Retinal pigment epithelial cell (primary cell): ENCODE results near the gene CELSR1.
"Not testable (repeated sequence)": the region's sequence is repeated elsewhere in the genome, so short reads cannot be mapped to it uniquely, and the experiment has no call there.

Source experiments
- DNase-seq: peaks from one replicate; pipeline ENCODE4 v3.0.0-alpha.2; 2010; ENCODE audit warnings: low read depth
- H3K4me3 ChIP-seq: 2 replicates; pipeline ENCODE4 v1.5.1; 2011; ENCODE audit warnings: mild to moderate bottlenecking, low read length, control low read depth, moderate library complexity
- TF ChIP-seq, protein P1 (sequence below): conservative IDR thresholded peaks from 2 replicates; pipeline ENCODE4 v1.5.1; 2011; ENCODE audit warnings: low read depth, low read length, control low read depth, inconsistent platforms

The CELSR1 gene

GRCh38 chr22:46407748-46408147, 129.7 kb downstream of the CELSR1 start:
- H3K4me3 ChIP-seq, result no peak overlapping the region
- DNase-seq, result no peak
- TF ChIP-seq, protein P1, sequence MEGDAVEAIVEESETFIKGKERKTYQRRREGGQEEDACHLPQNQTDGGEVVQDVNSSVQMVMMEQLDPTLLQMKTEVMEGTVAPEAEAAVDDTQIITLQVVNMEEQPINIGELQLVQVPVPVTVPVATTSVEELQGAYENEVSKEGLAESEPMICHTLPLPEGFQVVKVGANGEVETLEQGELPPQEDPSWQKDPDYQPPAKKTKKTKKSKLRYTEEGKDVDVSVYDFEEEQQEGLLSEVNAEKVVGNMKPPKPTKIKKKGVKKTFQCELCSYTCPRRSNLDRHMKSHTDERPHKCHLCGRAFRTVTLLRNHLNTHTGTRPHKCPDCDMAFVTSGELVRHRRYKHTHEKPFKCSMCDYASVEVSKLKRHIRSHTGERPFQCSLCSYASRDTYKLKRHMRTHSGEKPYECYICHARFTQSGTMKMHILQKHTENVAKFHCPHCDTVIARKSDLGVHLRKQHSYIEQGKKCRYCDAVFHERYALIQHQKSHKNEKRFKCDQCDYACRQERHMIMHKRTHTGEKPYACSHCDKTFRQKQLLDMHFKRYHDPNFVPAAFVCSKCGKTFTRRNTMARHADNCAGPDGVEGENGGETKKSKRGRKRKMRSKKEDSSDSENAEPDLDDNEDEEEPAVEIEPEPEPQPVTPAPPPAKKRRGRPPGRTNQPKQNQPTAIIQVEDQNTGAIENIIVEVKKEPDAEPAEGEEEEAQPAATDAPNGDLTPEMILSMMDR, result no peak

DNA sequence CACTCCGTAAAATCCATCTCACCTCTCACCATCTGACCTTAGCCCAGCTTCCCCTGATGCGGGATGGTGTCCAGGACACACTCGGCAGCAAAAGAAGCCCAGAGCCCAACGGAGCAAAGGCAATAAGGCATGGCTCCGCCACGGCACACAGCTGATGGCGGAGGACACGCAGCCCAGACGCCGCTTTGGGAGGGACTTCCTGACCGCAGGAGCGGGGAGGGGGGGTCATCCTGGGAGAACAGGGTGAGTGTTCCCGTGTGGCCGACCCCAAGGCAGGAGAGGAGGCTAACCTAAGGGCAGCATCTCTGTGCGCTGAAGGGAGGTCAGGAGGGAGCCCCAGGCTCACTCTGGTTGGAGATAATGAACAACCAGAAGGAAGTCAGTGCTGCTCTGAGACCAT, 130.6 kb downstream of the CELSR1 start:
- TF ChIP-seq, protein P1, result no peak
- H3K4me3 ChIP-seq, result no peak overlapping the region
- DNase-seq, result no peak

DNA sequence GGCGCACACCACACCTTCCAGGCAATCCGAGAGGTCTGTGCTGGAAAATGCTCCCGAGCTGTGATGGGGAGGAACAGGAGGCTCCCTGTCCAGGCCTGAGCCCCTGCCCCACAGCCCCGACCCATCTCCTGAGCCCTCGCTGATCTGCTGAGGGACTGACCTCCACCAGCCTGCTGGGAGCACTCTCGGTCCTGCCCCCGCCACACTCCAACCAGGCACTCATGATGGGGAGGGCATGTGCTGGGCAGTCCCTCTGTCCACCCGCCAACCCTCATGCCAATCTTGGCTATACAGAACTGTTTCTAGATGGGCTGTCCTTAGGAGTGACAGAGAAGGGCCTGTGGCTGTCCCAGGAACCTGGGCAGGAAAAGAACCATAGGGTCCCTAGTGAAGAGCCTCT, 131.1 kb downstream of the CELSR1 start:
- TF ChIP-seq, protein P1, result no peak
- no peak for DNase-seq
- H3K4me3 ChIP-seq, result no peak overlapping the region

GRCh38 chr22:46405901-46406300, 131.5 kb downstream of the CELSR1 start:
- TF ChIP-seq, protein P1, result no peak
- DNase-seq, result no peak

DNA sequence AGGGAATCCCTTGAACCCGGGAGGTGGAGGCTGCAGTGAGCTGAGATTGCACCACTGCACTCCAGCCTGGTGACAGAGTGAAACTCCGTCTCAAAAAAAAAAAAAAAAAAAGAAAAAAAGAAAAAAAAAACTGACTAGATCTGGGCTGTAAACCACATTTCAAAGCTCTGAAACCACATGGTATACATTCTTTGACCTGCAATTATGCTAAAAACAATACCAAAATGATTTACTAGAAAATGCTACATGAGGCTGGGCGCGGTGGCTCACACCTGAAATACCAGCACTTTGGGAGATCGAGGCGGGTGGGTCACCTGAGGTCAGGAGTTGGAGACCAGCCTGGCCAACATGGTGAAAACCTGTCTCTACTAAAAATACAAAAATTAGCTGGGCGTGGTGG, 133.5 kb downstream of the CELSR1 start:
- not testable (repeated sequence) for H3K4me3 ChIP-seq, DNase-seq

More at GRCh38 chr22:46405901-46406300, 131.5 kb downstream of the CELSR1 start:
- H3K4me3 ChIP-seq, result no peak overlapping the region

DNA sequence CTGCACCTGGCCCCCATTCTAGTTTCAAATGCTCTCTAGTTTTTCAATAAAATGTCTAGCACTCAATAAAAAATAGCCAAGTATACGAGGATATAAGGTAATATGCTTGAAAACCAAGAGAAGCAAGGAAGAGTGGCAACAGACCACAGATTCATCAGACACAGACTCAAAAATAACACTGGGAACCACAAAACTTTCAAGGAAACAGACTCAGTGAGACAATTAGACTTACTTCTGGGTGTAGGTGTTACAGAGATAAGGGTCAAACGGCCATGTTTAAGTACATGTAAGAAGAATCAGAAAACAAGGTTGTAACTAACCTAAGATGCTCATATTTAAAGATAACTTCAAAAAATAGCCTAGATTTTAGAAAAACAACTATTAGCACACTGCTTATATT, 134.9 kb downstream of the CELSR1 start:
- TF ChIP-seq, protein P1, result no peak

GRCh38 chr22:46401370-46401769, 136.1 kb downstream of the CELSR1 start:
- no peak for DNase-seq
- TF ChIP-seq, protein P1, result no peak
- H3K4me3 ChIP-seq, result no peak overlapping the region

More for the DNA sequence above, 134.9 kb downstream of the CELSR1 start:
- DNase-seq, result no peak
- H3K4me3 ChIP-seq, result no peak overlapping the region
